CD1c-positive myeloid dendritic cell (primary cell): ENCODE data around the gene RIMS4.
A peak's percentile ranks its signal among the peaks of the same experiment; 100 is the strongest.

ENCODE experiments used
- DNase-seq: peaks from one replicate; pipeline ENCODE4 v3.0.0-alpha.2; 2016; ENCODE audit errors: extremely low spot score

RIMS4 gene

GRCh38 chr20:44796311-44796710, 14.0 kb downstream of the RIMS4 start:
- DNase-seq: no peak

GRCh38 chr20:44795836-44796235, 14.5 kb downstream of the RIMS4 start:
- DNase-seq: no peak

DNA sequence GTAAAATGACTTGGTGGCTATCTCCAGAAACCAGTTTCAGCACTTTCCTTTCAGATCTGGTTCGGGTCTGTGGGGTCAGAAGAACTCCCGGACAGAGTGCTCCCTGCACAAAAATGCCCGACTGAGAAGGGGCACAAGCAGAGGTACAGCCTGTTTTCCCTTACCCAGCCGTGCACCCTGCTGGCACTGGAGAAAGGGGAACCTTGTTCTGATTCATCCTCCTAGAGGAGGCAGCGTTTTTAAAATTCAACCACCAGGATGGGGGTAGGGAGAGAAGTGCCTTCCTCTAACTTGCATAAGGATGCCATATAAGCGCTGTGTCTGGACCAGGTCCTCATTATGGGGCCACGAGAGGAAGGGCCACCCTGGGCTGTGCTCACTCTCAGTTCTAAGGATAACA, 17.6 kb downstream of the RIMS4 start:
- no peak for DNase-seq

DNA sequence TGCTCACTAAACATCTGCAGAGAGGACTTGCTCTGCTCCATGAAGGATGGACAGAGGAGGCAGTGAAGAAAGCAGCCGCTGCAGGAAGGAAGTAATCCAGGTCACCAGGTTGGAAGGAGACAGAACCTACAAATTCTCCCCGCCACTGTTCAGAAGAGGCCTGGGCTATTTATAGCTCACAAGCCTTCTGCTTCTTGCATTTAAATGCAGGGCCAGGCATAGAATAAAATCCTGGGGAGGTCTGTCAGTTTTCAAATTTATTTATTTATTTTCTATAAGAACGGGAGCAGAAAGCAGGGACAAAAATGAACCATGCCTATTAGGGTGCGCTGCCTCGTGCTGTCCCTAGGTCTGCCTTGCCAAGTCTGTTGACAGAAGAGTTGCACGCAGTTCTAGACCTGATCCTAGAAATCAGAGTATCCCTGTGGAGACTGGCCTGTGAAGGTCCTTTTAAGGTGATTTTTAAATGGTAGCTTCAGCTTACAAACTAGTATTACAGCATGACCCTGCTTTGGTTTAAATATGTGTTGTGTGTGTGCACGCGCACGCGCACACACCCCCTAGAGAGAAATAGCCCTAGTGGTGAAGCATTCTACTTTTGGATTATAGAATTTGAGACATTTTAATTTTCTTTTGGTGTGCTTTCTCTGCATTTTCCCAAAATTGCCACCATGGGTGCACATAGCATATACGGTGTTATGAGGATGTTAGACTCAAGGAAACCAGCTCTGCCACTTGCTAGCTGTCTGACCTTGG, 19.5 kb downstream of the RIMS4 start:
- DNase-seq: no peak

DNA sequence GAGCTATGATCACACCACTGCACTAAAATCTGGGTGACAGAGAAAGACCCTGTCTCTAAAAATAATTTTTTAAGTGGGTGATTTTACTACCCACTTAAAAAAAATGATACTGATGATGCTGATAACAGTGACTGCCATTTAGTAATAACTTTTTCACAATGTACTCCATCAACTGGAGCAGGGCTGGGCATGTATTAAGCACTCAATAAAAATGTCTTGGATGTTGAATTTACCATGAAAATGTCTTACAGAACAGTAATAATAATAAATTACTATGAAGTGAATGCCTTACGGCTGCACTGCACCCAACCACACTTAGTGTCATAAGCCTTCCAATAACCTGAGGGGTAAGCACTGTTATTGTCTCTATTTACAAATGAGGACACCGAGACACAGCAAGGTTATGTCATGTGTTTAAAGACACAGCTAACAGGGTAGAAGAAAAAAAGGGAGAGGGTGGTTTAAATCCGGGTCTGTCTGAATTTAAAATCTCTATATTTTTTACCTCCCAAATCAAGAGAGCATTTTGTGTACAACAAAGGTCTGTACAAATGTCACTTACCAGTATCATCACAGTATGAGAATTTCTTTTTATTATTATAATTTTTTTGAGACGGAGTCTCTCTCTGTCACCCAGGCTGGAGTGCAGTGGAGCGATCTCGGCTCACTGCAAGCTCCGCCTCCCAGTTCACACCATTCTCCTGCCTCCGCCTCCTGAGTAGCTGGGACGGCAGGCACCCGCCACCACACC, 21.5 kb downstream of the RIMS4 start:
- DNase-seq: no peak

GRCh38 chr20:44787299-44787698, 23.0 kb downstream of the RIMS4 start:
- no peak for DNase-seq

DNA sequence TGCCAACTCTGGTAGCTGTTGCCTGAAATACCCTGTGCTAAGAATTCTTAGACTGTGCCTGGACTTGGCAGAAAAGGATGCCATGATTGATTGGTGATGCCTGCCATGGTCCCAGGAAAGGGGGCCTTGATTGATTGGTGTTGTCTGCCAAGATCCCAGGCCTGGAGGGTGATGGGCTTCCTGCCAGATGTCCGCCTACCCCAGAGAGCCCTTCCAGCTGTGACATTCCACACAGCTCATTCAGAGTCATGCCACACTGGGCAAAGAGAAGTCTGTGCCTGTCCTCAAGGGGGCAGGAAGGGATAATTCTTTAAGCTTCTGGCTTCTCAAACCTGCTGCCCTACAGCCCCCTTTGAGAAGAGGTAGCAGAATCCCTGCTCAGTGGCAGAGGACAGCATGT, 24.6 kb downstream of the RIMS4 start:
- no peak for DNase-seq

- DNase-seq: no peak
These were observed 25.7 kb downstream of the RIMS4 start for GRCh38 chr20:44784688-44785087.

DNA sequence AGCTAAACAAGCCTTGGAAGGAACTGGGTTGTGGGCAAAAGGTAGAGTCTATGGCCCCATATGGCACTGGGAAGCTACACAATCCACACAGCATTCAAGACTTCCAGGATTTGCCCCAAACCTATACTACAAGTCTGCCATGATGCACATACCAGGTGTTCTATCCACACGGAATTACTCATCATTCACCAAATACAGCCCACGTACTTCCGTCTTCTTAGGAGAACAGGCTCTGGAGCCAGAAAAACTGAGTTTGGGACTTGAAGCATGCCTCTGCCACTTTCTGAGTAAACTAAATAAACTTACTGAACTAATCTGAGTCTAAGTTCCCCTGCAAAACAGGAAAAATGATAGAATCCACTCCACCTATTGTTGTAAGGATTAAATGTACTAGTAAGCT, 28.6 kb downstream of the RIMS4 start:
- DNase-seq: no peak

- no peak for DNase-seq
These were observed 29.2 kb downstream of the RIMS4 start for GRCh38 chr20:44781118-44781517.

DNA sequence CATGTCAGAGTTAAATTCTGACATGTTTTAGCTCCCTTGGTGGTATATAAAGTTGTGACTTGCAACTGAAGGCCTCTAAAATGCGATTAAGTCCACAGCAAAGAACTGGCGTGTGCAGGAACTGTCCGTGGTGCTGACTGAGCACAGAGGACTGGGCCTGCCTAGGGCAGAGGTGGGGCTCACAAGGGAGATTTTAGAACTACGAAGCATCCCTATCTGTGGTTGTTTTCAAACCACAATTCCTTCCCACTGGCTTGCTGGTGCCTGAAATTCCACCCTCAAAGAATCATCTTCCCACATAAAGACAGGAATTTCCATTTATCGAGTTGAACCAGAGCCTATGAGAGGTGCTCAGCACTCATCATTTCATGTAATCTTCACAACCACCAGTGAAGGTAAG, 30.1 kb downstream of the RIMS4 start:
- DNase-seq: peak; percentile 33

DNA sequence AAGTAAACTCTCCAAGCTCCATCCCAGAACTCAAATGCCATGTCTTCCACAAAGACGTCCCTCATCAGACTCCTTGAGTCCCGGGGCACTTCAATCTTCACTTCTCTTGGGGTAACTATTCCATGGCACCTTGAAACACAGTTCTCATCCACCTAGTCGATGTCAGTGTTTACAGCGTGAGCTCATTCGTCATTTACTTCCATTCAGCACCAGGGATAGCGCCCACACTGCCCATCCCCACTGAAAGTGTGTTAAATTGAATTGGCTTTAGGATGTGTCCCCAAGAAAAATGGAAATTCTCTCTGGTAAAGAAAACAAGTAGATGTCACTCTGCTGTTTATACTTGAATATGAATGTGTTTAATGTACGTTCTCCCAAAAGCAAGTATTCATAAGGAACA, 33.4 kb downstream of the RIMS4 start:
- DNase-seq: peak; percentile 2

DNA sequence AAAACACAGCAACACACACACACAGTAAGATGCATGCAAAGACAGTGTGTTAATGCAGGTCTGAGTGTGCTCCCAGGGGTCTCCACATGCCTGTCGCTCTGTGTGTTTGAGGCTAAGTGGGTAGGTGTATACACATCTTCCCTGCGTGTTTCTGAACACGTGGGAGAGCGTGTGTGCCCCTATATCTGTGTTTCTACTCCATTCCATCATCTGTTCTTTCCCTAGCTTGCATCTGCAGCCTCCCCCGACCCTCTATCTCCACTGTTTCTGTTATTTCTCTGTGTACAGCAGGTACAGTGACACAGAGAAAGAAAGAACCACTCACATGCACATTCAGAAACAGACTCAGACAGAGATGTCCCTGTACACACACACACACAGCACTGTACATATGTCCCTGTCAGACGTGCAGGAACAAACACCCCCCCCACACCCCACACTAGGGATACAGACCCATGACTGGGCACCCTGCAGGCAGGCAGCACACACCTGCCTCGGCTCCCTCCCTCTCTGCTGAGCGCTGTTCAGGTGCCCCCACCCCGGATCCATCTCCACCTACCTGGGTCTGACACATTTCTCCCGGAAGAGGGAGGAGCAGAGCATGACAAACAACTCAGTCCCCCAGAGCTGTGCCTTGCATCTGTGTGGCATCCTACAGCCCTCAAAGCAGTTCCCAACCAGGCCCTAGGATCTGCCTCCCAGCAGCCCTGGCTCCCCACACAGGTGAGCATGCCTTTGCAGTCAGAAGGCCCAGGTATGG, 37.1 kb downstream of the RIMS4 start:
- no peak for DNase-seq

DNA sequence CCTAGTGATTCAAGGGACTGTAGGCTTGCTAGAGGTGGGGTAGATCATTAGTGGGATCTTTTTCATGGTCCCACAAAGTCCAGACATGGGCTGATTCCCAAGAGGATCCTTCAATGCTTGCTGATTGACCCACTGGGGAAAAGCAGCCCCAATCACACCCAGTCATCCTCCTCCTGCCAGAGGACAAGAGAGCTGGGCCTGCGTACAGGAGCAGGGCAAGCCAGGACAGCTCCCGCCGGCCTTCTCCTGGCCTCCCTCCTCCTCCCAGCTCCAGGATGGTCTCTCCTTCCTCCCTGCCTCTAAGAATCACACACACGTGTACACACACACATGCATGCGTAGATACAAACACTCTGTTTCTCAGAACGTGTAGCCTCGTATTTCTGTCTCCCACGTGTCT, 37.7 kb downstream of the RIMS4 start:
- DNase-seq: no peak

DNA sequence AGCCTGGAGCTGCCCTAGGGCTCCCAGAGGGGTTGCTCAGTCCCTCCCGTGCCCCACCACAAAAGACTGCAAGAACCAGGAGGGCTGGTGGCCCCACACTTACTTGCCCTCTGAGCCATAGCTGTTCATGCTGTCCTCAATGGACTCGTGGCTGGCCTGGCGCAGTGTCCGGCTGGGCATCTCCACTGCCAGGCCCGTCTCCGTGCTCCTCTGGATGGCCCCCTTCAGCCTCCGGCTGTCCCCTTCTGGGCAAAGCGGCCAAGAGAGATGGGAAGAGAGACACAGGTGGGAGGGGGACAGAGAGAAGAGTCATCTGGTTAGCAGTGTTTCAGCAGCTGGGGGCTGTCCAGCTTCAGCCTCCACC, 39.2 kb downstream of the RIMS4 start:
- DNase-seq: no peak

- DNase-seq: no peak
These were observed 39.7 kb downstream of the RIMS4 start for GRCh38 chr20:44770484-44771171.

DNA sequence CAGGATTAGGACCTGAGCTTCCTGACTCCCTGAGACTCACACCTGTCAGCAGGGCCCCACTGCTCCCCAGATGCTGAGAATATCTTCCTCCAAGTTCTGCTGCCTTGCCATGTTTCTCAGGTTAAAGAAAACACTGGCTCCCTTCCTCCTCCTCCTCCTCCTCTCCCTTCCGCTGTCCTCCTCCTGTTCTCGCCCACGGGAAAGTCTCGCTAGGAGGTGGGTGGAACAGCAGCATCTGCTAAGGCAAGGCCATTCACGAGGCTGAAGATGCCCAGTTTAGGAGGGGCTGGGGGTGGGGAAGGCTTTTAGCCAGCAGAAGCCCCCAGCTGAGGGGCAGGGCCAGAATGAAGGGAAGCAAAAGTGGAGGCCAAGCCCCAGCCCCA, 40.9 kb downstream of the RIMS4 start:
- no peak for DNase-seq

DNA sequence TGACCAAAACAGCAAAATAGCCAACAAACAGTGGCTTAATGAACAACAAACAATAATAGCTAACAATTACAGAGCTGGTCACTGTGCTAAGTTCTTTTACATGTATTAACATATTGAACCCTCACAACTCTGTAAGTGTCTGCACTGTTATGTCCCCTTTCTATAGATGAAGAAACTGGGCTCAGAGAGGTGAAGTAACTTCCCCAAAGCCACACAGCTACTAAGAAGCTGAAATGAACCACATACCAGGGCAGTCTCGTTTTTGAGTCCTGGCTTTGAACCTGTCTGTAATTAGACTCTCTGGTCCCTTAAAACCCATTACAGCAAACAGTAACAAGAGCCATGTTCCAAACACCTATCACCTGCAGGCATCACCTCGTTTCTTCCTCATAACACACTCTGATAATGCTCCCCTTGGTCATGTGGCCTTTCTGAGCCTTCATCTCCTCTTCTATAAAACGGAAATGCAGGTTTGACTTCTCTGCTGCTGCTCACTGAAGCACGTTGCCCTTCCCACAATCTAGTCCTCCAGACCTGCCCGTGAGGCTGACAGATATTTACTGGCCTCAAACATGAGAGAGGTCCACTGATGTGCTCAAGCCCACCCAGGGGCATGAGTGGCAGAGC, 41.4 kb downstream of the RIMS4 start:
- DNase-seq: no peak

- no peak for DNase-seq
These were observed 42.1 kb downstream of the RIMS4 start for GRCh38 chr20:44768256-44768655.

GRCh38 chr20:44765701-44766347, 44.5 kb downstream of the RIMS4 start:
- DNase-seq: no peak

DNA sequence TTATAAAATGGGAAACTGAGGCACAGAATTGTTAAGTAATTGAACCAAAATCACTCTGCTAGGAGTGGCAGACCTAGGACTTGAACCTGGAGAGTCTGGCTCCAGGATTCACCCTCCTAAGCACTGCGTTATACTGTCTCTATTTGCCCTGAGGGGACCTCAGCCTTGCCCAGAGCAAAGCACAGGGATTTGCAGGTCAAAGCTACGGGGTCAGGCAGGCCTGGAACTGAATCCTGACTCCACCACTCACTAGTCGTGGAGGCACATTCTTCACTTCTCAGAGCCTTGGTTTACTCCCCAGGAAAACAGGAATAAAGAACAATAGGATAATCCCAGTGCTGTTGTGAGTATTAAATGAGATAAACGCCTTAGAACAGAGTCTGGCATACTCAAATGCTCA, 45.3 kb downstream of the RIMS4 start:
- no peak for DNase-seq
